HG03280 (cell line): Measurements from ENCODE around the gene CEP70.
"Not testable (repeated sequence)": the region's sequence is repeated elsewhere in the genome, so short reads cannot be mapped to it uniquely, and the experiment has no call there.

Experiments used
- ATAC-seq: cut with Tn5 transposase; IDR thresholded peaks from one replicate; pipeline ENCODE4 v1.9.1; 2021; ENCODE audit warnings: mild to moderate bottlenecking, moderate library complexity; ENCODE audit not compliant: unreplicated experiment

CEP70 gene

DNA sequence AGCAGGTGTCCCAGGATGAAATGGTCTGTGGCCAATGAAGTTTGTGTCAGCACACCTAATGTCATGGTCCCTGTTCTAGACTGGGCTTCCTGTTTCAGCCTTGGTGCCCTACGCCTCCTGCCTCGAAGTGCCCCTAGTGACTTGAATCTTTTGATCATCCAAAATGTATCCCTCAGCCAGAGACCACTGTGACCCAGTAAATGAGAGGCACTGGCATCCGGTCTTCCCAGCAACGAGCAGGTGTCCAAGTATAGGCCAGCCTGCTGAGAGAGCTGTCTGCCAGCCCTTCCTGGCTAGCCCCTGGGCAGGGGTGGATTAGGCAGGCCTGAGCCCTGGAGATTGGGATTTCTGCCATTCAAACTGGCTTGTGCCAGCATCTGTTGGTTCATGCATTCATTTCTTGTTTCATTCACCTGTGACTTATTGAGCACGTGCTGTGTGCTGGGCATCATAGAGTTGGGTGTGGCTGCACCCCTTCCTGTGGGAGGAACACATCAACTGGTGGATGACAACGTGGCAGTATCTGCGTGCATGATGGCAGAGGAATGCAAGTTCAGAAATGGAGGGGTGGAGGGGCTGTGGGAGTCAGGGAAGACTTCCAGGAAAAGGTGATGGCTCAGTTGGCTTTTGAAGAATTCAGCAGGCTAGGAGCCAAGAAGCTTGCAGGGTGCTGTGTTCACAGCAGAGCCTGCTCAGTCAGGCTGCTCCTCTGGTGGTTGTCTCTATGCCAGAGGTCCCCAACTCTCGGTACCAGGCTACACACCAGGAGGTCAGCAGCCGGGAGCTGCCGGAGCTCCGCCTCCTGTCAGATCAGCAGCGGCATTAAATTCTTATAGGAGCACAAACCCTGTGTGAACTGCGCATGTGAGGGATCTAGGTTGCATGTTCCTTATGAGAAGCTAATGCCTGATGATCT is 138.0 kb downstream of the CEP70 start:
- no peak for ATAC-seq

DNA sequence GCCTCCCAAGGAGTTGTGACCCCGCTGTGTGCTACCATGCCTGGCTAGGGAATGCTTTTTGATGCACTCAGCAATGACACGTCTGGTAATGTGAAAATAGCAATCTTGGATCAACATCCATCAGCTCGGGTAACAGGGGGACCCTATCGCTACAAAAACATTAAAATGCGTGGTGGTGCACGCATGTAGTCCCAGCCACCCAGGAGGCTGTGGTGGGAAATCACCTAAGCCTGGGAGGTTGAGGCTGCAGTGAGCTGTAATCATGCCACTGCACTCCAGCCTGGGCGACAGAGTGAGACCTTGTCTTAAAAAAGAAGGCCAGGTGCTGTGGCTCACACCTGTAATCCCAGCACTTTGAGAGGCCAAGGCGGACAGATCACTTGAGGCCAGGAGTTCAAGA is 140.1 kb downstream of the CEP70 start:
- ATAC-seq = not testable (repeated sequence)

DNA sequence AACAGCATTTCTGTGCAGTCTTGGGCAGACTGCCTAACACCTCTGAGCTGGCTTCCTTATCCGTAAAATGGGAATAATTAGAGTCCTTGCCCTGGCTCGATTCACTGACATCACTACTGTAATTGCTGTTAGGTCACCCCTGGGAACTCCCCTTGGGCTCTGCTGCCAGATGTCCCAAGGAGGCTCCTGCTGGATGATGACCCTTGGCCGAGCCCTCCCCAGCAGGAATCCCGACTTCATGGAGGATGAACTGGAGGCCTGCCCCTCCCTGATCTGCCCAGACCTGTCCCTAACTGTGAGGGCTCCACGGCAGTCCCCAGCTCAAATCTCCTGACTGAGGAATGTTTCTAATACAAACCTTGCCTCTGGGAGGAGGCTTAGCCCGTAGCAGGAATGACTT is 141.6 kb downstream of the CEP70 start:
- no peak for ATAC-seq

DNA sequence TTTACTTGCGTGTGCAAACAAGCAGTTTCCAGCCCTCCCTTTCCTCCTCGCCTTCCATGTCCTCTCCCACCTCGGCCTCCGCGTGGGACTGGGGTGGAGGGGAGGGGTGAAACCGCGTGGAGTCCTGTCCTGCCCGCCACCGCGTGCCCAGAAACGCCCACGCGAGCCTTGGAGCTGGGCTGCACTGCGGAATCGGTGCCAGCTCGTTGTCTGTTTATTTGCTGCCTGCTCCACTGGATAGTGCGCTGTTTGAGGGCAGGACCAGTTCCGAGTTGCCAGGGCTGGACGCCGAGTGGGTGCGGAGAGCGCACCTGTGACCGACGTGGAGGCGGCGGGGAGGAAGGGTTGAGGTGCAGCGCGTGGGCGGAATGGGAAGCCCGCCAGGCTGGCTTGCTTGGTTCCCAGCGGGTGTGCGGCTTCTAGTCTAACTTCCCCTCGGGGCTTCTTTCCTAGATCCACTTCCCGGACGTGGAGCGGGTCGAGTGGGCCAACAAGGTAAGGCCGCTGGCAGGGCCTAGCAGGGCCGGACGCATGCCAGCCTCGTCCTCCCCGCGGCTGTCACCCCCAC is 142.4 kb downstream of the CEP70 start:
- ATAC-seq = no peak

DNA sequence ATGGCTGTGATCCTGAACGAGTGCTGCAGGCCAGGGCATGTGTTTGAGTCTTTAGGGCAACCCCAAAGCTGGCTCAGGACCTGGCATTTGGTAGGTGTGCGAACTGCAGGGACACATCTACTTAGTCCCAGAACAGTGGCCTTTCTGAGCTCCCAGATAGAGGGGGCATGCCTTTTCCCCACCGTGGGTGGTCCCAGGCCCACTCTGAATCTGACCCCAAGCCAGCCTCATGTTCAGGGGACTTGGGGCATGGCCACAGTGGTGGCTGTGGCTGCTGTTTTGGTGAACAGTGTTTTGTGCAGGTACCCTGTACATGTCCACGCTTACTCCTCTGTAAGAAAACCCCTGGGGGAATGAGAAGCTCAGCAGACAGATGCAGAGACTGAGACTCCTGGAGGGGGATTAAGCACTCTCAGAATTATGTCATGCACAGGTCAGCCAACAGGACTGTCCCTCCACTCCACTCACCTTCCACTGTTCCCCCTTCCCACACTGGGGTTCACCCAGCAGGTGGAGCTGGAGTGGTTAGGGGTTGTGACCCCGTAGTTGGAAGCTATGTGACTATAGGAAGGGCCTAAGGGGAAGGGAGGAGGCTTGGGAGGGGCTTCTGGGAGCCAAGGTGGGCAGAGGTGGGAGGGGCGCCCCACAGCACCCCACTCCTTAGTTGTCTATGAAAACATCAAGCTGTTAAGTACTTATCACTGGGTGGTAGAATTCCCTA is 143.2 kb downstream of the CEP70 start:
- no peak for ATAC-seq

DNA sequence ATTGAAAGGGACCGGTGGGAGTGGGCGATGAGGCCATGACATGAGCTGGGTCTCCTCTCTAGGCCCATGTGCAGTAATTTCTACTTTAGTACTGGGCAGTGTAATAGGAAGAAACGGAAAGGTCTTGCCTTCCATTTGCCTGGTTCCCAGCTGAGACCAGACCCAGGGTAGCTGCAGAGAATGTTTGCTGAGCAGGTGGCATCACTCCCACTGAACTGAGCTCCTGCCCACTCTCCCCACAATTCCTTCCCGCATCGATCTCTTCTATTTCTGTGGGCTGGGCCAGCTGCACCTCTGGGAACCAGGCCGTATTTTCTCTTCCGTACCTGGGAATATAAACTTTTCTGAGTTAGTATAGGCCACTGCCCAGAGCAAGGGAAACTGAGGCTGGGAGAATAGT is 143.9 kb downstream of the CEP70 start:
- no peak for ATAC-seq

DNA sequence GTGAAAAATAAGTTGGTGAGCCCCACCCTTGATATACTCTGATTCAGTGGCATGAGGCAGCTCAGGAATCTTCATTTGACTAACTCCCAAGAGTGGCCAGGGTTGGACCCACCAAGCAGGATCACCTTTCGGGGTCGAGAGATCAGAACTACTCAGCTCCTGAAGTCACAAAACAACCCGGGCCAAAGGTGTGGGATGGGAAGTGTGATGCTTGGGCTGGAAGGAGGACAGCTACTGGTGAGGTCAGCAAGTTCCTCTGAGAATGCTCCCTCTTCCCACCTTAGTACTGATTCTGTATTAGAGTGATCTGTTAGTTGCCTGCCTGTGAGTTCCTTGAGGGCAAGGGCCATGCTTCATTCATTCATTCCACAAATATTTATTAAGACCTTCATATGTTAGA is 144.6 kb downstream of the CEP70 start:
- ATAC-seq = no peak

DNA sequence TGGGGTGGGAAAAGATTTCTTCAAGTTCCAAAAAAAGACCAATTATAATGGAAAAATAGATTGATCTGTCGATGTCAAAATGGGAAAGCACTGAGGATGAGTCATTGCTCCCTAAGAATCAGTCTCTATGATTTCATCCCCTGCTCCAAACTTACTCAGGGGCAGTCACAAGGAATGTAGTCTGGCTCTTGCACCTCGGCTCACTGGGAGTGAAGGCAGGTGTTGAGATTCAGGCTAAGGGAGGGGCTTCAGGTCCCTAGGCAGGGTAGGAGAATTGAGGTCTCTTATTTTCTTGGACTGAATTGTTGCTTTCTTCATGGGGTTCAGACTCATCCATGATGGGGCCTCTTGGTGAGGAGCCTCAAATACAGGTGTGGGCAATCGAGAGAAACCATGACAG is 145.4 kb downstream of the CEP70 start:
- no peak for ATAC-seq

DNA sequence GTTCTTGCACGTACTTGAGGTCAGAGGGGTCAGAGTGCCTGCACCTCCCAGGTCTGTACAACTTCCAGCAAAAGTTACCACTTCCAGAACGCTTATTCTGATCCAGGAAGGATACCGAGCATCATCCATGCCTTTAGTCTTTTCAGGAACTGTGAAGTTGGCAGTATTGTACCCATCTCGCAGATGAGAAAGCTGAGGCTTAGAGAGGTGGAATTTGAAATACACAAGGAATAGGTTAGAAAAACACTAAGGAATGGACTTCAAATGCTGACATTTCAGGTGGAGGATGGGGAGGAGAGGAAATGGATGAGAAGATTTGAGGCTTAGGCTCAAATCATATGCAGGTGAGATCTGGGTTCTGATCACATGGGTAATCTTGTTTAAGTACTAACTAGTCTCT is 148.4 kb downstream of the CEP70 start:
- no peak for ATAC-seq

DNA sequence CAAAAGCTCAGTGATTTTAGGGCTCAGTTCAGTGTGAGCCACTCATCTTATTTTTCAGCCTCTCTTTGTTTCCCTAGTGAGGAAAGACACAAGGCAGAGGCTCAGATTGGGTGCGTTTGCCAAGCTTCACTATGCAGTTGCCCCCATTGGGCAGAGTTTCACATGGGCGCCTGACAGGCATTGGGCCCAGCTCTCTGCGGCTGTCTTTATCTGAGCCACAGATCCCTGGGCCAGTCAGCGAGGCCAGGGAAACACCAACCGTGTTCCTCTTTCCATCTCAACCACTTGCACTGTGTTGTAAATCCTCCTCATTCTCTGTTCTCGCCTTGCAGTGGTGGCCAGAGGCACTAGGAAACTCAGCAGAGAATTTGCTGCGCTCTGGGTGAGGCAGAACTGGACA is 148.8 kb downstream of the CEP70 start:
- no peak for ATAC-seq
